Measurements from ENCODE around the gene PLA2G15.

Gene PLA2G15

GRCh38 chr16:68235108-68235886 is 9.9 kb upstream of the PLA2G15 start:
- in situ Hi-C loops (cut with HindIII; ENCODE audit: low pct_unique_long_range_greater_than_20kb, low sequenced_read_pairs) = no loop called here
- peak in 1 of 2 experiments; percentile 80 for DNase-seq (ENCODE audit: low read depth in 1 of 2, low spot score in 1 of 2)
- no peak for TF ChIP-seq JUND (IDR thresholded peaks at IDR 0.05; ENCODE audit: low read depth)

DNA sequence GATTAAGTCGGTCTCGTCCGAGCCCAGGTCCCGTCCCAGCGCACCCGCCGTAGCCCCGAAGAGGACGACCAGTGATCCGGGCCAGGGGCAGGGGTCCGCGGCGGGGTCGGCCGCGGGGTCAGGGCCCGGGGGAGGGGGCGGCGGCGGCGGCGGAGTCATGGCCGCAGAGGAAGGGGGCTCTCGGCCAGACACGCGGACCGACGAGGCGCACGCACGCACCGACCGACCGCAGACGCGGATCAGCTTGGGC is 9.4 kb upstream of the PLA2G15 start, which contains the start of gene ESRP2:
Gene ESRP2, minus strand, starts transcription at position 241 of the 250 bp plus-strand sequence. Its CDS starts 82 bp downstream, at position 159.
- DNase-seq (ENCODE audit: low read depth in 1 of 2, low spot score in 1 of 2) = no peak
- in situ Hi-C loops (cut with HindIII; ENCODE audit: low pct_unique_long_range_greater_than_20kb, low sequenced_read_pairs) = no loop called here
- TF ChIP-seq JUND (IDR thresholded peaks at IDR 0.05; ENCODE audit: low read depth) = no peak

DNA sequence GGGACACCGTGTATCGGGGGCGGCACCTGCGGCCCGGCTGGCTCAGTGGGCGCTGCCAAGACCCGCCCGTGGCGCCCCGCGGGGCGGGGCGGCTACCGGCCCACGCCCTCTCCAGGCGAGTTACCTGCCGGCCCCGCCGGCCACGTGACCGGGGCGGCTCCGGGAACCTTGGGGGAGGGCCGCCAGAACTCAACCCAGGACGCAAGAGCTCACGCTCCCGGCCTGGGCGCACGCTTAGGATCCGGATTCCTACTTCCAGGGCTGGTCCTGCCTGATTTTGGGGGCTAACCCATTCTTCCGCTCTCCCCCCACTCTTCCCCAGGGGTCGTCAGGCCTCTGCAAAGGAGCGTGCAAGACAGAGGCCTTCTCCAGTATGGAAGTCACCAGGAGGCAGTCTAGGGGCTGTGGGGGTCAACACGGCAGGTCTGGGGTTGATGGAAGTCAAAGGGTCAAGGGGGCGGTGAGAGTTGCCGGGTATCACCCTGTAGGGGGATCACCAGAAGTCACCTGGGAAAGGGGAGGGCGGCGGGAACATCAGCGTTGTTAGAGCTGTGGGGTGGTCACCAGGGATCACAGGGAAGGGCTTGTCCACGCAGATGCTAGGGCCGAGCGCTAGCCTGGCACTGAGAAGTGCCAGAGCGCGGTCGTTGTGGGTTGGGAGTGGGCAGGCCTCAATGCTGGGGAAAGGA is 8.9 kb upstream of the PLA2G15 start:
- in situ Hi-C loops (cut with HindIII; ENCODE audit: low pct_unique_long_range_greater_than_20kb, low sequenced_read_pairs) = no loop called here
- peak; percentile 76 to 97 for DNase-seq (ENCODE audit: low read depth in 1 of 2, low spot score in 1 of 2)
- TF ChIP-seq JUND (IDR thresholded peaks at IDR 0.05; ENCODE audit: low read depth) = no peak

DNA sequence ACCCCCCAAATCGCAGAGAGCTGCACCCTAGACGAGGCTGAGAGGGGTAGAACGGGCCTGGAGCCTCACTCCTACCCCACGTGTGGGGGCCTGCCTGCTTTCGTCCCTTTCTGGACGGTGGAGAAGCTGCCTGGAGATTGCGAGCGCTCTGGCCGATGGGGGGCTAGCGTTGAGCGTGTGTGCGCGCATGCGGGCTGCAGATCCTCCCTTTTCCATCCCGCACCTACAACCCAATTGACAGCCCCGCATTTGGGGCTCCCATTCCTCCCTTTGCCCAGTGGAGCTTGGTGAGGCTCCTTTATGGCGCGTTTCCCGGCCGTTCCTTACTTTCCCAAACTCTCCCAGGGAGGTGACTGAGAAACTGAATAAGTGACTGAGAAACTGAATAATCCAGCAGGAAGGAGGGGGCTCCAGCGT is 8.3 kb upstream of the PLA2G15 start:
- DNase-seq (ENCODE audit: low read depth in 1 of 2, low spot score in 1 of 2) = no peak
- no peak for TF ChIP-seq JUND (IDR thresholded peaks at IDR 0.05; ENCODE audit: low read depth)
- in situ Hi-C loops (cut with HindIII; ENCODE audit: low pct_unique_long_range_greater_than_20kb, low sequenced_read_pairs) = no loop called here

DNA sequence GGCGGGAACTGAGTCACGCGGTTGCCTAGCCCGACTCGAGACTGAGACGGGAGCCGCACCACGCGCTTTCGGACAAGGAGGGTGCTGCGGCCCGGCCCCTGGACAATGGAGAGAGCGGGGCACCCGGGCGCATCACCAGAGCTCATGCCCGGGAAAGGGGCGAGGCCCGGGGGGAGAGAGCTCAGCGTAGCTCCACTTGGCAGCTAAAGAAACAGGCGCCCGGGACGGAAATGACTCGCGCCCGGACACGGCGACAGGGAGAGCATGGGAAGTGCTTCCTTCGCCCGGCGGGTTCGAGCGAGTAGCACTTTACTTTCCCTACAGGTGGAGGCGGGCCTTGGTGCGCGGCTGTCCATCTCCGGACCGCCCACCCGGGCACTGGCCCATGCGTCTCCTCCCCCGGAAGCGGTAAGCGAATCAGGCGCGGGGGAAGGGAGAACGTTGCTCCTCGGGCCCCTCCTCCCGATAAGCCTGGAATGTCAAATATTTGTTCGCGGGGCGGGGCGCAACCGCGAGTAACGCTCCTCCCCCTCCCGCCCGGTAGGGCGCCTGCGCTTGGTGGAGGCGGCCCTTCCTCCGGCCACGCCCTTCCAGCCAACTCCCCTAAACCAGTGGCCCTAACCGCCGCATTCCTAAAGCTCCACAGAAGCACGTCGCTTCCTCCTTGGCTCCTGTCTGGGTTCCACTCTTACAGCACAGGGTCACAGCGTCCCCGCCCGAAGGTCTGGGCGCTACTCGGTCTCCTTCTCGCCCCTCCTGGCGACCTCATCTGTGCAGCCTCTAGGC is 7.7 kb upstream of the PLA2G15 start:
- peak; percentile 83 to 99 for DNase-seq (ENCODE audit: low read depth in 1 of 2, low spot score in 1 of 2)
- TF ChIP-seq JUND (IDR thresholded peaks at IDR 0.05; ENCODE audit: low read depth) = peak; percentile 69; the same call in 1 of the 2 replicates
- in situ Hi-C loops (cut with HindIII; ENCODE audit: low pct_unique_long_range_greater_than_20kb, low sequenced_read_pairs) = no loop called here

GRCh38 chr16:68238029-68238345 is 7.2 kb upstream of the PLA2G15 start:
- DNase-seq (ENCODE audit: low read depth in 1 of 2, low spot score in 1 of 2) = no peak
- TF ChIP-seq JUND (IDR thresholded peaks at IDR 0.05; ENCODE audit: low read depth) = no peak
- in situ Hi-C loops (cut with HindIII; ENCODE audit: low pct_unique_long_range_greater_than_20kb, low sequenced_read_pairs) = no loop called here

- TF ChIP-seq JUND (IDR thresholded peaks at IDR 0.05; ENCODE audit: low read depth) = no peak
- no peak for DNase-seq (ENCODE audit: low read depth in 1 of 2, low spot score in 1 of 2)
- in situ Hi-C loops (cut with HindIII; ENCODE audit: low pct_unique_long_range_greater_than_20kb, low sequenced_read_pairs) = no loop called here
These were observed 3.1 kb upstream of the PLA2G15 start for GRCh38 chr16:68242085-68242484.

- no peak for TF ChIP-seq JUND (IDR thresholded peaks at IDR 0.05; ENCODE audit: low read depth)
- in situ Hi-C loops (cut with HindIII; ENCODE audit: low pct_unique_long_range_greater_than_20kb, low sequenced_read_pairs) = no loop called here
- no peak for DNase-seq (ENCODE audit: low read depth in 1 of 2, low spot score in 1 of 2)
These were observed 2.0 kb upstream of the PLA2G15 start for GRCh38 chr16:68242926-68243858.

DNA sequence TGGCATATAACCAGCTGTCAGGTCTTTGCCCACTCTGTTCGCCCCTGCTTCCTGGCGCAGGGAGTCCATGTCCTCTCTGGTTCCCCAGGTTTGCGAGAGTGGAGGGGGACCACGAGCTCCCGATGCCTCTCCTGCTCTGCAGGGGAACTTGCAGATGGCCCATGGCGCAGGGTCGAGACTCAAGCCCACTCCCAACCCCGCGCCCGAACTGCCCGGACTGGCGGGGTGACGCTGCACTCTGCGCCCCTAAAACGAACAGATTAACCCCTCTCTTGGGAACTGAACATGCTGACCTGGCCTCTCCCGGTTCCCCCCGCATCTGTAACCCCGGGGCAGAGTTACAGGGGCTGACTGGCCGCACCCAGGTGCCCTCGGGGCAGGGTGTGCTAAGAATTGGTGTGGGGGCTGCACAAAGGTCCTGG is 681 bp upstream of the PLA2G15 start:
- no peak for DNase-seq (ENCODE audit: low read depth in 1 of 2, low spot score in 1 of 2)
- in situ Hi-C loops (cut with HindIII; ENCODE audit: low pct_unique_long_range_greater_than_20kb, low sequenced_read_pairs) = no loop called here
- no peak for TF ChIP-seq JUND (IDR thresholded peaks at IDR 0.05; ENCODE audit: low read depth)

DNA sequence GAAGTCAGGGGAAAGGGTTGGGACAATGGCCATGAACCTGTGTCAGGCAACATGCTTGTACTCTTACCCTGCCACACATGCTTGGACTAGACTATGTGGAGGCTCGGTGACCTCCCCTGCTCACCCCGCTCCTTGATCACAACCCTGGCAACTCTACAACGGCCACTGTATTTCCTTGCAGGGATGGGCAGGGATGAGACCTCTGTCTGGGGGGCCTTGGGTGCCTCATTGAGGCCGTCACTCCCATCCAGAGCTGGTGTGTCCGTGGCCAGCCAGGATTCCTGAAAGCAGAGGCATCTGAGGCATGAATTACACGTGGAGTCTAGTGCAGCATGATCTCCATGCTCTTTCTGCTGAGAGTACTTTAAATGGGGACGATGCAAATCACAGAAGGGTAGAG is 948 bp downstream of the PLA2G15 start:
- in situ Hi-C loops (cut with HindIII; ENCODE audit: low pct_unique_long_range_greater_than_20kb, low sequenced_read_pairs) = no loop called here
- no peak for TF ChIP-seq JUND (IDR thresholded peaks at IDR 0.05; ENCODE audit: low read depth)
- DNase-seq (ENCODE audit: low read depth in 1 of 2, low spot score in 1 of 2) = no peak

- in situ Hi-C loops (cut with HindIII; ENCODE audit: low pct_unique_long_range_greater_than_20kb, low sequenced_read_pairs) = no loop called here
- no peak for TF ChIP-seq JUND (IDR thresholded peaks at IDR 0.05; ENCODE audit: low read depth)
- DNase-seq (ENCODE audit: low read depth in 1 of 2, low spot score in 1 of 2) = no peak
These were observed 1.5 kb downstream of the PLA2G15 start for GRCh38 chr16:68246666-68247065.

GRCh38 chr16:68247400-68247799 is 2.2 kb downstream of the PLA2G15 start:
- no peak for DNase-seq (ENCODE audit: low read depth in 1 of 2, low spot score in 1 of 2)
- in situ Hi-C loops (cut with HindIII; ENCODE audit: low pct_unique_long_range_greater_than_20kb, low sequenced_read_pairs) = no loop called here
- no peak for TF ChIP-seq JUND (IDR thresholded peaks at IDR 0.05; ENCODE audit: low read depth)
